VCaP (cell line): ENCODE results near the gene OLFM2.

Experiments
- H3K27ac ChIP-seq: fragments of 450-650 bp; 2 replicates; pipeline ENCODE4 v1.5.1; 2017
- CTCF ChIP-seq: fragments of 450-650 bp; conservative IDR thresholded peaks from 2 replicates; pipeline ENCODE4 v1.5.1; 2017; ENCODE audit warnings: mild to moderate bottlenecking, moderate library complexity

Gene OLFM2

GRCh38 chr19:9835507-9835949 is 100.8 kb downstream of the OLFM2 start:
- TF ChIP-seq CTCF: no peak

GRCh38 chr19:9834726-9835506 is 101.4 kb downstream of the OLFM2 start, which contains the start of gene PIN1:
PIN1 (plus strand) TSS chr19:9835318; CDS start chr19:9835345, 27 bp downstream.
- H3K27ac ChIP-seq: peak within 1 kb of the TSS; percentile 58; the same call in 1 of the 2 replicates

More at GRCh38 chr19:9835507-9835949, 100.8 kb downstream of the OLFM2 start:
- peak overlapping the region; percentile 58; the same call in 1 of the 2 replicates for H3K27ac ChIP-seq

GRCh38 chr19:9834307-9834725 is 102.0 kb downstream of the OLFM2 start:
- TF ChIP-seq CTCF: no peak
- H3K27ac ChIP-seq: no peak overlapping the region

More at GRCh38 chr19:9834726-9835506, 101.4 kb downstream of the OLFM2 start, which contains the start of gene PIN1:
- TF ChIP-seq CTCF: peak; percentile 34; the same call in 1 of the 2 replicates

- H3K27ac ChIP-seq: peak overlapping the region; percentile 72; the same call in 1 of the 2 replicates
Observed at GRCh38 chr19:9828551-9829063, 107.7 kb downstream of the OLFM2 start.

GRCh38 chr19:9827289-9828238 is 108.8 kb downstream of the OLFM2 start, which contains the start of gene UBL5:
UBL5 (plus strand) TSS chr19:9827918; CDS start chr19:9828338, 420 bp downstream.
- peak within 1 kb of the TSS; percentile 72 for H3K27ac ChIP-seq
- no peak for TF ChIP-seq CTCF

More at GRCh38 chr19:9828551-9829063, 107.7 kb downstream of the OLFM2 start:
- no peak for TF ChIP-seq CTCF

- no peak overlapping the region for H3K27ac ChIP-seq
- TF ChIP-seq CTCF: no peak
Observed at GRCh38 chr19:9823816-9824215, 112.5 kb downstream of the OLFM2 start.

- H3K27ac ChIP-seq: peak overlapping the region; percentile 42; the same call in 1 of the 2 replicates
Observed at GRCh38 chr19:9820034-9820433, 116.3 kb downstream of the OLFM2 start.
